Calu3 (cell line): Measurements from ENCODE around the gene MRFAP1L1. TPM values are rescaled to one million over a fixed set of nuclear protein-coding genes. Genes with fewer than 3 reads are reported as not detected.

Experiments used
- BruUV-seq: library from RNA; stranded (reverse); fragments of 400-500 nt; replicated peaks from 2 replicates; lab custom pipeline; 2021; lab: Mats Ljungman, UMichigan
- CTCF ChIA-PET: fragments of 300-600 bp; sonication (Branson Sonifier 250); formaldehyde crosslinking; loops from one replicate; lab custom pipeline; 2022; ENCODE audit warnings: antibody characterized with exemption; lab: Charles Lee
- DNase-seq: peaks from one replicate; pipeline ENCODE4 v3.0.0; 2022
- H3K27ac Mint-ChIP-seq: one replicate; pipeline ENCODE4 v1.8.0; 2022; ENCODE audit warnings: mixed read lengths; ENCODE audit not compliant: unreplicated experiment
- H3K27me3 Mint-ChIP-seq: one replicate; pipeline ENCODE4 v1.8.0; 2022; ENCODE audit warnings: mixed read lengths; ENCODE audit not compliant: unreplicated experiment
- H3K36me3 Mint-ChIP-seq: one replicate; pipeline ENCODE4 v1.8.0; 2022; ENCODE audit warnings: mild to moderate bottlenecking, moderate library complexity, mixed read lengths; ENCODE audit not compliant: insufficient read depth, unreplicated experiment
- H3K4me1 Mint-ChIP-seq: one replicate; pipeline ENCODE4 v1.8.0; 2022; ENCODE audit warnings: mild to moderate bottlenecking, low read depth, mixed read lengths; ENCODE audit not compliant: unreplicated experiment
- H3K4me3 Mint-ChIP-seq: one replicate; pipeline ENCODE4 v1.8.0; 2022; ENCODE audit warnings: mild to moderate bottlenecking, low read depth, moderate library complexity, mixed read lengths; ENCODE audit not compliant: unreplicated experiment
- H3K9me3 Mint-ChIP-seq: one replicate; pipeline ENCODE4 v1.8.0; 2022; ENCODE audit warnings: low read depth, mixed read lengths; ENCODE audit not compliant: unreplicated experiment
- CTCF ChIP-seq: fragments of 200-600 bp; IDR thresholded peaks from one replicate; pipeline ENCODE4 v1.8.0; 2022; ENCODE audit warnings: antibody characterized with exemption; ENCODE audit not compliant: unreplicated experiment
- intact Hi-C: fragments of 100-400 bp; cut with micrococcal nuclease; formaldehyde crosslinking; loops from one replicate; pipeline ENCODE4 v1.10.0; 2022; ENCODE audit not compliant: unreplicated experiment
- total RNA-seq: library from RNA; stranded (reverse); gene quantifications from 2 replicates; pipeline ENCODE4 v1.2.3, GENCODE V29; 2022

MRFAP1L1 gene
- total RNA-seq, 1 experiment from 2014 or later = 31.7 TPM

- Mint-ChIP-seq H3K36me3 (peaks cover 1% of the 10 kb centered on the region), H3K9me3 (no peaks in the 10 kb centered on the region), H3K27me3 (no peaks in the 10 kb centered on the region), H3K4me1 (peaks cover 40% of the 10 kb centered on the region), H3K27ac (peak overlapping the region; percentile 30), H3K4me3 (peak overlapping the region; percentile 18)
- DNase-seq = peak; percentile 44
- BruUV-seq = no TSS peak
- intact Hi-C loops = no loop called here
- CTCF ChIA-PET = no interaction called here
- no peak for TF ChIP-seq CTCF
Observed at GRCh38 chr4:6747294-6748051, 37.8 kb upstream of the MRFAP1L1 start.

DNA sequence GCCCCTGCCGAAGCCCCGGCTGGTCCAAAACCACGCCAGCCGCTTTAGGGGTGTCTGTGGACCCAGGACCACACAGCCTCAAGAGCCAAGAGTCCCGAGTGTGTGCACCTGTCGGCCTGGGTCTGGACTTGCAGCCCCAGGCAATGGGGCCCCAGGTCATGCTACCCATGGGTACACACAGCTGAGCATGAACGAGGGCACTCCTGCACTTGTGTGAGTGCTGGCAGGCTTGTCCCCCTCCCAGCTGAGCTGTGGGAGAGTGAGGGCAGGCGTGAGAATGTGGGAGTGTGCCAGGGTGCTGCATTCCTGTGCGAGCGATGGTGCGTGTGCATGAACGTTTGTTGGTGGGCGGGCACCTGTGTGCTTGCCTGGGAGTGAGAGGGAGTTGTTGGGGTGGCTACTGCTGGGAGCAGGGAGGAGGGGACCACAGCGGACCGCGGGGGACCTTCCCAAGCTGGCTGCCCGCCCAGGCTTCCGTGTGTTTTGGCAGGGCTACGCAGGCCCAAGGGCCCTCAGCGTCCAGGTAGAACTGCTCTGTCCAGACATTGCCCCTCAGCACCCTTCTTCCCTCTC lies 37.1 kb upstream of the MRFAP1L1 start:
- DNase-seq = peak; percentile 55
- H3K36me3 Mint-ChIP-seq = no peaks in the 10 kb centered on the region
- no peaks in the 10 kb centered on the region for H3K9me3 Mint-ChIP-seq
- CTCF ChIA-PET = no interaction called here
- H3K27ac Mint-ChIP-seq = peak overlapping the region; percentile 30
- BruUV-seq = no TSS peak
- H3K4me3 Mint-ChIP-seq = peak overlapping the region; percentile 18
- intact Hi-C loops = no loop called here
- no peaks in the 10 kb centered on the region for H3K27me3 Mint-ChIP-seq
- no peak for TF ChIP-seq CTCF
- H3K4me1 Mint-ChIP-seq = peaks cover 34% of the 10 kb centered on the region

- no TSS peak for BruUV-seq
- CTCF ChIA-PET = interaction anchor here (0.6 kb wide), 2 partner anchors 10 to 325 kb away, joined by 4 read pairs; partner anchors contain the start of gene GRPEL1
- intact Hi-C loops = no loop called here
- no peak for DNase-seq
- Mint-ChIP-seq H3K9me3 (no peaks in the 10 kb centered on the region), H3K27me3 (no peaks in the 10 kb centered on the region), H3K4me3 (no peak overlapping the region), H3K36me3 (no peaks in the 10 kb centered on the region), H3K27ac (no peak overlapping the region), H3K4me1 (peaks cover 17% of the 10 kb centered on the region)
- no peak for TF ChIP-seq CTCF
Observed at GRCh38 chr4:6742989-6743388, 33.3 kb upstream of the MRFAP1L1 start.

DNA sequence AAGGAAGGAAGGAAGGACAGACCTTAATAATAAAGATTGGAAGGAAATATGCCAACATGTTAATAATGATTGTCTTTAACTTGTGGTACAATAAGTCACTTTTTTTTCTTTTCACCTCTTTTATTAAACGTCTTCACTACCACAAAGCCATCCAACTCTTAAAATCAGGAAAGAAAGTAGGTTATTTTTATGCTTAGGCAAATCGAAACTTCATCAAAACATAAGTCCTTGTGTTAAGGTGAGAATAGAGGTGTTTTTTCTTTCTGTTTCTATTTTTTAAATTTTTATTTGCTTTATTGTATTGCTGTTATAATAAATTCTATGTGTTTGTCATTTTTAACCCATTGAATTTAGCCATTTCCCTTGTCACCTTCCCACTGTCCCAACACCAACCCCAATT lies 32.8 kb upstream of the MRFAP1L1 start:
- CTCF ChIA-PET = no interaction called here
- Mint-ChIP-seq H3K9me3 (no peaks in the 10 kb centered on the region), H3K27me3 (no peaks in the 10 kb centered on the region), H3K27ac (no peak overlapping the region), H3K4me1 (peaks cover 13% of the 10 kb centered on the region), H3K4me3 (no peak overlapping the region), H3K36me3 (no peaks in the 10 kb centered on the region)
- DNase-seq = no peak
- TF ChIP-seq CTCF = no peak
- intact Hi-C loops = no loop called here
- BruUV-seq = no TSS peak
